Activated naive CD4-positive, alpha-beta T cell (primary cell): ENCODE measurements around the gene TAC4.
A peak's percentile ranks its signal among the peaks of the same experiment; 100 is the strongest.

ENCODE experiments used
- DNase-seq, 4 experiments: peaks; one replicate each; lab custom pipeline; 2025; lab: John Stamatoyannopoulos, UW

TAC4 gene

DNA sequence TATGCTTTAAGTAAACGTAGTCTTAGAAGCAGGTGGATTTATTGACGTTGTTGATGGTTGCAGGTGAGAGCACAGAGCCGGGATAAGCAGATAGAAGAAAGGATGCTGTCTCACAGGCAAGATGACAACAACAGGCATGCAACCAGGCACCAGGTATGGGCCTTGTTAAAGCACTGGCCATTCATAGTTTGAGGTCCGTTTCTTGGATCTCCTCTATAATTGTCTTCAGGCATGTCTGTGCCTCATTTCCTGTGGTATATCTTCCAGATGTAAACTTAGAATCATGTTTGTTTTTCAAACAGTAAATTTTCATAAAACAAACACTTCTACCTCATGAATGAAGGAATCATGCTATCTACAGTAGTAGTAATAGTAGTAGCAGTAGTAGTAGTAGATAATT, 38.8 kb downstream of the TAC4 start:
- no peak for DNase-seq

DNA sequence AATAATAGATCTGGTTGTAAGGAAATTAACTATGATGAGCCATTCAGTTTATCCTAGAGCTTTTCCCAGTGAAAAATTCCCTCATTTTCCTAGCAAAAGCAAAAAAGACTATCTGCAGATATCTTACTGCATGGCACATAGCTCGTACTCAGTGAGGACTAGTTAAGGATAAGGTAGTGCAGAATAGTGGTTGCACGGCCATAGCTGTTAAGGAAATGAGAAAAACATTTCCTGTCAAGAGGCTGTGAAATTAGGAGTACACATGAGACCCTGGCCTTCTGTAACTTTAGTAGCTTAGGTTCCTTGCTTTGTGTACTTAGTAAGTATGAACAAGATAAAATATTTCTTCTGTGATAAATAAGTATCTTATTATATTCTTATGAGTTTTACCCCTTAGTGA, 49.1 kb downstream of the TAC4 start:
- no peak for DNase-seq

DNA sequence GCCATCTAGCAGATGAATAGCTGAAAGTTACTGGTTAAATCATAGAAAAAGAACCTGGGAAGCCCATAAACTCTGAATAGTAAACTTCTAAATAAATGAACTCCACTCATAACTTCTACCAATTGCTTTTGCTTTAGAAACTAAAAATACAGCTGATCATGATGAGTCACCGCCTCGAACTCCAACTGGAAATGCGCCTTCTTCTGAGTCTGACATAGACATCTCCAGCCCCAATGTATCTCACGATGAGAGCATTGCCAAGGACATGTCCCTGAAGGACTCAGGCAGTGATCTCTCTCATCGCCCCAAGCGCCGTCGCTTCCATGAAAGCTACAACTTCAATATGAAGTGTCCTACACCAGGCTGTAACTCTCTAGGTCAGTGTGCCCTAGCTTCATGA, 49.7 kb downstream of the TAC4 start:
- DNase-seq, result no peak

DNA sequence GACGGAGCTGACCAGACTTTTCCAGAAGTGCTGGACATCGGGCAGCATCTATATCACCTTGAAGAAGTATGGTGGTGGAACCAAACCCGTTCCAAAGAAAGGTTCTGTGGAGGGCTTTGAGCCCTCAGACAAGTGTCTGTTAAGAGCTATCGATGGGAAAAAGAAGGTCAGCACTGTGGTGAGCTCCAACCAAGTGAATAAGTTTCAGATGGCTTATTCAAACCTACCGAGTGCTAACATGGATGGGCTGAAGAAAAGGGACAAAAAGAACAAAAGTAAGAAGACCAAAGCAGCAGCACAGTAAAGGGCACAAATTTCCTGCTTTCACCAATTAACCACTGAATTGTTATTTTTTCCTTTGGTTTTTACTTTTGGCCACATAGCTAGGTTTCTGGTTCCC, 52.5 kb downstream of the TAC4 start:
- no peak for DNase-seq

DNA sequence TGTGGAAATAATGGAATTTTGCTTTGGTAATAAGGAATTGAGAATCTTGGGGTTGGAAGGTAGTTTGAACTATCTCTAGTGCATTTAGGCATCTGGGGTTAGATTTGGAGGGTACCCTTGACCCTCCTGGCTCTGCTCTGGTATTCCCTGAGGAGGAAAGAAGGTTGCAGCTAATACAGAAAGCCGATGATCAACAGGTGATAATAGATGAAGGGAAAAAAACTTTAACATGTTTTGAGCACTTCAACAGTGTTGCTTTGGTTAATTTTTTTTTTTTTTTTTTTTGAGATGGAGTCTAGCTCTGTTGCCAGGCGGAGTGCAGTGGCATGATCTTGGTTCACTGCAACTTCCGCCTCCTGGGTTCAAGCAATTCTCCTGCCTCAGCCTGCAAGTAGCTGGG, 54.6 kb downstream of the TAC4 start:
- DNase-seq, result no peak

DNA sequence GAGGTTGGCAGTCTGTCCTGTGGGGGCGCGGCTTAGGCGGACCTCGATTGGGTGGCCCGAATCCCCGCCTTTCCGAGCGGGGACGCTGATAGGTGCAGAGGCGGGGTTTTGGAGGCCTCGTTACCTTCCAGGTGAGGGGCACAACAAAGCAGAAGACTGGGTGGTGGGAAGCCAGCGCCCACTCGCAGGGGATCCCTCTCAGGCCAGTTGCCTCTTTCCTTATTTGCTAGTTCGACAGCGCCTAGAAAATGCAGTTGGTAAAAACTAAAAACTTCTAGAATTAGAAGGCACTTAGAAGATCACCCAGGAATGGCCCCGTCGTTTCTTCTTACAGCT, 58.7 kb downstream of the TAC4 start:
- no peak for DNase-seq

DNA sequence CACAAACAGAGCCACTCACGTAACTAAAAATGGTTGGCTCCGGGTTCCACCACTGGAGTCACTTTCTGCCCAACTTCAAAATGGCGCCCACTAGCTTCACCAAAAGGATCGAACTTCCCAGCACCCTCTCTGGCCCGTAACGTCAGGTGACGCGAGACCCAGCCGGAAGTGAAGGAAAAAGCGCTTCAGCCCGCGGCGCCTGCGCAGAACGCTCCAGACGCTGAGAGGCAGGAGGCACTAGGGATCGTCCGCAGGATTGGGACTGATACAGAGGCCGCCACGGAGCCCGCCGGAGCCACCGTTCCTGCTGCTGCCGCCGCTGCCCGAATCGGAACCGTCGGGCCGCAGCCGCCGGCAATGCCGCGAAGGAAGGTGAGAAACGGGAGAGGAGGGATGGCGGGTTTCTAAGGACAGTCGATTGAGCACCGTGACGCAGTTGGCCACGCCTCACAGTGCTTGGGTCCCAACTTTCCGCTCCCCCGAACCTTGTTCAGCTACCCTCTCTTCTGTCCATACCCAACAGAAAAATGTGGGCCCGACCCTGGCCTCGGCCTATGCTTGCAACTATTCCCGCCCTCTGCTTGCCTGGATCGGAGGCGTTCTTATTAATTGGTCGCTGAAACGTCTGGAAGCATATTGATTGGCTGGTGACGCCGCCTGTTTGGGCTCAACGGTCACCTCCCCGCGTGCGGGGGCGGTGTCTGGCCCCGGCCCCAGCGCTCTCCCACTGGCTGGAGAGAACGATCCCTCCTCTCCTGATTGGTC, 59.2 kb downstream of the TAC4 start, which contains the start of gene KAT7:
Gene KAT7 (plus strand): TSS at position 204 of the 765 bp plus-strand sequence. CDS start 154 bp downstream, at position 358.
- peak; percentile 92 to 95 (median 94) for DNase-seq
